A673 (cell line): Measurements from ENCODE around the gene PTPN5. TPM values are rescaled to one million over a fixed set of nuclear protein-coding genes. Genes with fewer than 3 reads are reported as not detected.

Experiments used
- BruUV-seq: library from RNA; stranded (reverse); fragments of 400-500 nt; replicated peaks from 2 replicates; lab custom pipeline; 2021; lab: Mats Ljungman, UMichigan
- CTCF ChIA-PET: fragments of 300-600 bp; sonication (Branson Sonifier 250); formaldehyde crosslinking; loops from one replicate; lab custom pipeline; 2022; ENCODE audit warnings: antibody characterized with exemption; lab: Charles Lee
- POLR2A ChIA-PET: fragments of 300-600 bp; sonication (Branson Sonifier 250); formaldehyde crosslinking; loops from one replicate; lab custom pipeline; 2022; ENCODE audit warnings: antibody characterized with exemption; ENCODE audit not compliant: low non-redundant PET; lab: Charles Lee
- DNase-seq: peaks from one replicate; pipeline ENCODE4 v3.0.0-alpha.2; 2015; ENCODE audit warnings: low spot score
- H3K27ac ChIP-seq: fragments of 200-600 bp; sonication (generic); 2 replicates; pipeline ENCODE4 v1.5.1; 2016; ENCODE audit warnings: mixed run types, low read depth, mild to moderate bottlenecking, mixed read lengths, antibody characterized with exemption, low read length; ENCODE audit not compliant: poor library complexity, severe bottlenecking
- H3K27me3 ChIP-seq: fragments of 200-600 bp; sonication (generic); replicated peaks from 2 replicates; pipeline ENCODE4 v1.6.1; 2017; ENCODE audit warnings: mixed run types, low read depth, mild to moderate bottlenecking, mixed read lengths, antibody characterized with exemption, low read length; ENCODE audit not compliant: insufficient read depth, poor library complexity
- H3K36me3 ChIP-seq: fragments of 200-600 bp; sonication (generic); 2 replicates; pipeline ENCODE4 v1.6.1; 2016; ENCODE audit warnings: mixed run types, mild to moderate bottlenecking, mixed read lengths, antibody characterized with exemption, low read length; ENCODE audit not compliant: insufficient read depth, poor library complexity, severe bottlenecking
- H3K4me1 ChIP-seq: fragments of 200-600 bp; sonication (generic); 2 replicates; pipeline ENCODE4 v1.6.1; 2017; ENCODE audit warnings: mixed run types, mild to moderate bottlenecking, mixed read lengths, antibody characterized with exemption, low read length; ENCODE audit not compliant: insufficient read depth, poor library complexity, severe bottlenecking
- H3K4me3 ChIP-seq: fragments of 200-600 bp; sonication (generic); 2 replicates; pipeline ENCODE4 v1.5.1; 2016; ENCODE audit warnings: low read depth, mixed run types, mild to moderate bottlenecking, mixed read lengths, low read length; ENCODE audit not compliant: poor library complexity, severe bottlenecking
- H3K9me3 ChIP-seq: fragments of 200-600 bp; sonication (generic); 2 replicates; pipeline ENCODE4 v1.6.1; 2016; ENCODE audit warnings: mixed run types, low read depth, mild to moderate bottlenecking, mixed read lengths, antibody characterized with exemption, low read length; ENCODE audit not compliant: poor library complexity, severe bottlenecking
- EZH2 ChIP-seq: fragments of 200-600 bp; sonication (generic); IDR thresholded peaks from 2 replicates; pipeline ENCODE4 v1.6.1; 2017; ENCODE audit warnings: borderline replicate concordance, low read depth, mild to moderate bottlenecking, mixed read lengths, antibody characterized with exemption, low read length; ENCODE audit not compliant: poor library complexity, severe bottlenecking
- intact Hi-C: fragments of 100-400 bp; cut with micrococcal nuclease; formaldehyde crosslinking; loops from one replicate; pipeline ENCODE4 v1.10.0; 2022; ENCODE audit not compliant: unreplicated experiment
- total RNA-seq: library from RNA; stranded (reverse); gene quantifications from 2 replicates; pipeline ENCODE4 v1.2.3, GENCODE V29; 2021
- TF ChIP-seq, protein P1 (sequence below): fragments of 300-800, 200-600 bp; sonication (generic); conservative IDR thresholded peaks from 2 replicates; pipeline ENCODE4 v1.5.1; 2017; ENCODE audit warnings: low read depth, mild to moderate bottlenecking, antibody characterized with exemption, low read length, moderate library complexity, mixed read lengths

PTPN5 gene
- total RNA-seq, 1 experiment from 2014 or later, result 0.21 TPM

- no peaks in the 10 kb centered on the region for H3K27me3 ChIP-seq
- TF ChIP-seq, protein P1, sequence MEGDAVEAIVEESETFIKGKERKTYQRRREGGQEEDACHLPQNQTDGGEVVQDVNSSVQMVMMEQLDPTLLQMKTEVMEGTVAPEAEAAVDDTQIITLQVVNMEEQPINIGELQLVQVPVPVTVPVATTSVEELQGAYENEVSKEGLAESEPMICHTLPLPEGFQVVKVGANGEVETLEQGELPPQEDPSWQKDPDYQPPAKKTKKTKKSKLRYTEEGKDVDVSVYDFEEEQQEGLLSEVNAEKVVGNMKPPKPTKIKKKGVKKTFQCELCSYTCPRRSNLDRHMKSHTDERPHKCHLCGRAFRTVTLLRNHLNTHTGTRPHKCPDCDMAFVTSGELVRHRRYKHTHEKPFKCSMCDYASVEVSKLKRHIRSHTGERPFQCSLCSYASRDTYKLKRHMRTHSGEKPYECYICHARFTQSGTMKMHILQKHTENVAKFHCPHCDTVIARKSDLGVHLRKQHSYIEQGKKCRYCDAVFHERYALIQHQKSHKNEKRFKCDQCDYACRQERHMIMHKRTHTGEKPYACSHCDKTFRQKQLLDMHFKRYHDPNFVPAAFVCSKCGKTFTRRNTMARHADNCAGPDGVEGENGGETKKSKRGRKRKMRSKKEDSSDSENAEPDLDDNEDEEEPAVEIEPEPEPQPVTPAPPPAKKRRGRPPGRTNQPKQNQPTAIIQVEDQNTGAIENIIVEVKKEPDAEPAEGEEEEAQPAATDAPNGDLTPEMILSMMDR, result no peak
- no peak for TF ChIP-seq EZH2
- H3K36me3 ChIP-seq, result no peaks in the 10 kb centered on the region
- BruUV-seq, result no TSS peak
- intact Hi-C loops, result no loop called here
- CTCF ChIA-PET, result no interaction called here
- no peak overlapping the region for H3K4me3 ChIP-seq
- no peaks in the 10 kb centered on the region for H3K4me1 ChIP-seq
- POLR2A ChIA-PET, result no interaction called here
- H3K9me3 ChIP-seq, result no peaks in the 10 kb centered on the region
- no peak for DNase-seq
- H3K27ac ChIP-seq, result no peak overlapping the region
These were observed 17.9 kb downstream of the PTPN5 start for GRCh38 chr11:18773681-18774080.

GRCh38 chr11:18773104-18773503, 18.5 kb downstream of the PTPN5 start:
- ChIA-PET CTCF (no interaction called here), POLR2A (no interaction called here)
- no peak for DNase-seq
- H3K4me1 ChIP-seq, result no peaks in the 10 kb centered on the region
- H3K27me3 ChIP-seq, result no peaks in the 10 kb centered on the region
- H3K27ac ChIP-seq, result no peak overlapping the region
- H3K4me3 ChIP-seq, result no peak overlapping the region
- H3K36me3 ChIP-seq, result no peaks in the 10 kb centered on the region
- no peak for TF ChIP-seq EZH2
- TF ChIP-seq, protein P1, result no peak
- no TSS peak for BruUV-seq
- H3K9me3 ChIP-seq, result no peaks in the 10 kb centered on the region
- intact Hi-C loops, result no loop called here

DNA sequence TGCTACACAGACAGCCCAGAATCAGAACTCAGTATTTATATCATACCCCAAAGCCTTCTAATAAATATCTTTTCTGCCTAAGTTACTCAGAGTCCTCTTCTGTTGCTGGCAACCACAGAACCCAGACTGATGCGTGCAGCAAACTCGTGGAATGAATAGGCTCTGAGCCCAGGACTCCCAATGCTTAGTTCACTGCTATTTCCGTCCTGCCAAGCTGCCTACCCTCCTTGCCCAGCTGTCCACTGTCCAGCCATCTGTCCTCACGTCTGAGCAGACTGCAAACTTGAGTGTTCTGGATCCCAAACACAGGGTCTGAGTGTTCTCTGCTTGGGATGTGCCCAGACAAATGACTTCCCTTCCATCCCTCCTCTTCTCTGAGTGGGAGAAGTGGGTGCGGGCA, 19.4 kb downstream of the PTPN5 start:
- BruUV-seq, result no TSS peak
- no peak for TF ChIP-seq EZH2
- TF ChIP-seq, protein P1, result no peak
- Histone ChIP-seq H3K36me3 (no peaks in the 10 kb centered on the region), H3K4me1 (no peaks in the 10 kb centered on the region), H3K27me3 (no peaks in the 10 kb centered on the region), H3K27ac (no peak overlapping the region), H3K4me3 (no peak overlapping the region), H3K9me3 (no peaks in the 10 kb centered on the region)
- ChIA-PET CTCF (no interaction called here), POLR2A (no interaction called here)
- intact Hi-C loops, result no loop called here
- no peak for DNase-seq
